Fibroblast of pulmonary artery (primary cell): ENCODE data around the gene SCAMP1.

Experiments used
- DNase-seq: peaks from one replicate; pipeline ENCODE4 v3.0.0-alpha.2; 2010; ENCODE audit warnings: low read depth
- H3K4me3 ChIP-seq: replicated peaks from 2 replicates; pipeline ENCODE4 v1.5.1; 2011; ENCODE audit warnings: low read depth, mild to moderate bottlenecking, control low read depth, low read length, moderate library complexity
- TF ChIP-seq, protein P1 (sequence below): IDR thresholded peaks from 2 replicates; pipeline ENCODE4 v1.5.1; 2011; ENCODE audit warnings: mild to moderate bottlenecking, control low read depth, low read length, inconsistent platforms; ENCODE audit errors: missing control alignments

SCAMP1 gene

DNA sequence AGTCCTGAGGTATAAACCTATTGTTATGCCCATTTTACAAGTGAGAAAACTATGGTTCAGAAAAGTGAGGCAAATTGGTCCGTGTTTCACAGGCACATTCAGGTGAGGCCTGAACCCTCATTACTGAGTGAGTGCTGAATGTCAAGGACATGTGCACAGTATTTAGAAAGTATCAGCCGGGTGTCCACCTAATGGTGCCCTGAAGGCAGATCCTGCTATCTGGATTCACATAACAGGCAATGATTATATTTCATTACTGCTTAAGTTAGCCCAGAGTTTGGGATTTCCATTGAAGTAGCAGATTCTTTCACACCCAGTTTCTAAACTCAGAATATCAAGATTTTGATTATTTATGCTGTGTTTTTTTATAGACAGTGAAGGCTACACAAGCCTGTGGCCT, 145.4 kb downstream of the SCAMP1 start:
- peak overlapping the region; percentile 66 for H3K4me3 ChIP-seq
- DNase-seq: no peak
- TF ChIP-seq, protein P1, sequence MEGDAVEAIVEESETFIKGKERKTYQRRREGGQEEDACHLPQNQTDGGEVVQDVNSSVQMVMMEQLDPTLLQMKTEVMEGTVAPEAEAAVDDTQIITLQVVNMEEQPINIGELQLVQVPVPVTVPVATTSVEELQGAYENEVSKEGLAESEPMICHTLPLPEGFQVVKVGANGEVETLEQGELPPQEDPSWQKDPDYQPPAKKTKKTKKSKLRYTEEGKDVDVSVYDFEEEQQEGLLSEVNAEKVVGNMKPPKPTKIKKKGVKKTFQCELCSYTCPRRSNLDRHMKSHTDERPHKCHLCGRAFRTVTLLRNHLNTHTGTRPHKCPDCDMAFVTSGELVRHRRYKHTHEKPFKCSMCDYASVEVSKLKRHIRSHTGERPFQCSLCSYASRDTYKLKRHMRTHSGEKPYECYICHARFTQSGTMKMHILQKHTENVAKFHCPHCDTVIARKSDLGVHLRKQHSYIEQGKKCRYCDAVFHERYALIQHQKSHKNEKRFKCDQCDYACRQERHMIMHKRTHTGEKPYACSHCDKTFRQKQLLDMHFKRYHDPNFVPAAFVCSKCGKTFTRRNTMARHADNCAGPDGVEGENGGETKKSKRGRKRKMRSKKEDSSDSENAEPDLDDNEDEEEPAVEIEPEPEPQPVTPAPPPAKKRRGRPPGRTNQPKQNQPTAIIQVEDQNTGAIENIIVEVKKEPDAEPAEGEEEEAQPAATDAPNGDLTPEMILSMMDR: no peak

- peak; percentile 53 for DNase-seq
- TF ChIP-seq, protein P1: no peak
- H3K4me3 ChIP-seq: peak overlapping the region; percentile 66
Observed at GRCh38 chr5:78506261-78507024, 146.0 kb downstream of the SCAMP1 start.

DNA sequence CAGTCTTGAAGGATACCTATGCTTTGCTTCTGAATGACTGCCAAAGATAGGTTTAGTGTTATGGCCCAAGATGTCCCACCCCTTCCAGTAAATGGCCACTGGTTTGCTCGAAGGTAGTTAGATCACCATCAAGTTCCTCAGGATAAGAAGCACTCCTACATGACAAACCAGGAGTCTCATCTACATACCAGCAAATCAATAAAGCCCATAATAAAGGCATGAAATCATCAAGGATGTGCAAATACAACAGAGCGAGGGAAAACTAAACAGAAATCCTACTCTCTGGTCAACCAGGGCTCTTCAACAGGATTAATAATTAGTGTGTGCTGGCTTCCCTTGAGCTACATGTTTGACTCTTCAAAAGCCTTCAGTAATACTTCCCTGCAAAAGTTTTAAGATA, 147.1 kb downstream of the SCAMP1 start:
- TF ChIP-seq, protein P1: no peak
- DNase-seq: no peak
- H3K4me3 ChIP-seq: peak overlapping the region; percentile 66

- peak; percentile 65 for DNase-seq
- peak overlapping the region; percentile 66 for H3K4me3 ChIP-seq
- TF ChIP-seq, protein P1: no peak
Observed at GRCh38 chr5:78508186-78508765, 147.9 kb downstream of the SCAMP1 start.

DNA sequence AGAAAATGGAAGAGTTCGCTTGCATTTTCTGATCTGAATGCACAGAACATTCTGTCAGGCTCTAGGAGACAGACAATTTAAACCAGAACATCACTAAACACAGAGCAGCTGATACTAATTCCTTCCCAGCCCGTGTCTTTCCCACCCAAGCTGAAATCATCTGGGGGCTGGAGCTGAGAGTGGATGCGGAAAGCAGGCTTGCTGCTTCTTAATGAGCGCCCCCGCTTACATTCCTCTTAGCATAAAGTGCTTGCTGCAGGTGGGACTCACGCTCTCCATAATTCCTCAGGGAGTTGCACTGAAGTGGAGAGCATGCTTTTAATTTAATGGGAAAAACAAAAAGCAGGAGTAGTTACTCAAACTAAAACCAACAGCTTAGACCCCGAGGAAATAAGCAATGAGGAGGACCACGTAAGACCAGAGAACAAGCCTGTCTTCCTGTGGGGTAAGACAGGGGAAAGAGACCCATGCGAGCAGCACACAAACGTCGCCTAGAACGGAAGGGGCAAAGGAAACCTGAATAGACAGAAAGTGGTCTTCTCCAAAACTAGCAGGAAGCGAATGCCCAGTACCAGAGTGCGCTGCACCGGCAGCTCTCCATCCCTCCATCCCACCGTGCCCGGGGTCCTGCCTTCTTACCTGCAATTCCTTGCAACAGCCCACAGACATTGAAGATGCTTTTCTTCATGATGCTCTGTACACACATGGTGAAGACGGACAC, 148.9 kb downstream of the SCAMP1 start:
- DNase-seq: no peak
- peak overlapping the region; percentile 66 for H3K4me3 ChIP-seq
- TF ChIP-seq, protein P1: no peak

- TF ChIP-seq, protein P1: peak; percentile 27
- peak; percentile 61 for DNase-seq
- H3K4me3 ChIP-seq: peak overlapping the region; percentile 66
Observed at GRCh38 chr5:78509884-78510769, 149.7 kb downstream of the SCAMP1 start.
